ENCODE data around the gene LYL1.

- TF ChIP-seq CTCF (IDR thresholded peaks at IDR 0.05; ENCODE audit: insufficient read depth, low read length): no peak
- TF ChIP-seq, protein P1, sequence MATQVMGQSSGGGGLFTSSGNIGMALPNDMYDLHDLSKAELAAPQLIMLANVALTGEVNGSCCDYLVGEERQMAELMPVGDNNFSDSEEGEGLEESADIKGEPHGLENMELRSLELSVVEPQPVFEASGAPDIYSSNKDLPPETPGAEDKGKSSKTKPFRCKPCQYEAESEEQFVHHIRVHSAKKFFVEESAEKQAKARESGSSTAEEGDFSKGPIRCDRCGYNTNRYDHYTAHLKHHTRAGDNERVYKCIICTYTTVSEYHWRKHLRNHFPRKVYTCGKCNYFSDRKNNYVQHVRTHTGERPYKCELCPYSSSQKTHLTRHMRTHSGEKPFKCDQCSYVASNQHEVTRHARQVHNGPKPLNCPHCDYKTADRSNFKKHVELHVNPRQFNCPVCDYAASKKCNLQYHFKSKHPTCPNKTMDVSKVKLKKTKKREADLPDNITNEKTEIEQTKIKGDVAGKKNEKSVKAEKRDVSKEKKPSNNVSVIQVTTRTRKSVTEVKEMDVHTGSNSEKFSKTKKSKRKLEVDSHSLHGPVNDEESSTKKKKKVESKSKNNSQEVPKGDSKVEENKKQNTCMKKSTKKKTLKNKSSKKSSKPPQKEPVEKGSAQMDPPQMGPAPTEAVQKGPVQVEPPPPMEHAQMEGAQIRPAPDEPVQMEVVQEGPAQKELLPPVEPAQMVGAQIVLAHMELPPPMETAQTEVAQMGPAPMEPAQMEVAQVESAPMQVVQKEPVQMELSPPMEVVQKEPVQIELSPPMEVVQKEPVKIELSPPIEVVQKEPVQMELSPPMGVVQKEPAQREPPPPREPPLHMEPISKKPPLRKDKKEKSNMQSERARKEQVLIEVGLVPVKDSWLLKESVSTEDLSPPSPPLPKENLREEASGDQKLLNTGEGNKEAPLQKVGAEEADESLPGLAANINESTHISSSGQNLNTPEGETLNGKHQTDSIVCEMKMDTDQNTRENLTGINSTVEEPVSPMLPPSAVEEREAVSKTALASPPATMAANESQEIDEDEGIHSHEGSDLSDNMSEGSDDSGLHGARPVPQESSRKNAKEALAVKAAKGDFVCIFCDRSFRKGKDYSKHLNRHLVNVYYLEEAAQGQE (IDR thresholded peaks at IDR 0.05; ENCODE audit: insufficient replicate concordance, low read depth): no peak
These were observed 34.7 kb upstream of the LYL1 start for GRCh38 chr19:13137290-13137794.

All from HL-60 (cell line).